ENCODE data around the gene MYH7.

DNA sequence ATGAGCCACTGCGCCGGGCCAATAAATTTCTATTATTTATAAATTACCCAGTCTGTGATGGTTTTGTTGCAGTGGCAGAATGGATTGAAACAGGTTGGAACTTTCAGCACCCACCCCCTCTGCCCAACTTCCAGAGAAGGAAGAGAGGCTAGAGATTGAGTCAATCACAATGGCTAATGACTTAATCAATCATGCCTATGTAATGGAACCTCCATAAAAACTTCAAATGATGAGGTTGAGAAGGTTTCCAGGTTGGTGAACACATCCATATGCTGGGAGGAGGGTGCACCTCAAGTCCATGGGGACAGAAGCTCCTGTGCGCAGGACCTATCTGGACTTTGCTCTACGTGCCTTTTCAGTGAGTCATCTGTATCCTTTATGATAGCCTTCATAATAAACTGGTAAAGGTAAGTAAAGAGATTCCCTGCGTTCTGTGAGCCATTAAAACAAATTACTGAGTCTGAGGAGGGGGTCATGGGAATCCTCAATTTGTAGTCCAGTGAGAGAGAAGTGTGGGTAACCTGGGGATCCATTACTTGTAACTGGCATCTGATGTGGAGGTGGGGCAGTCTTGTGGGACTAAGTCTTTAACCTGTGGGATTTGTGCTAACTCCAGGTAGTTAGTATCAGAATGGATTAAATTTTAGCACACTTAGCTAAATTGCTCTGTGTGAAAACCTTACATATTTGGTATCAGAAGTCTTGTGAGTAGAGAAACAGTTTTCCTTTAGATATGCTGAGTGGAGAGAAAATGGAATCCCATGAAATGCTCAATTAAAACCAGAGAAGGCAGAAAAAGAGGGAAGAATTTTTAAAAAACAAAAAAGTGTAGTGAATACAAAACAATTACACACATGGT, 22.4 kb upstream of the MYH7 start:
- TF ChIP-seq EZH2 (IDR thresholded peaks at IDR 0.05), result no peak
- no peak for TF ChIP-seq POLR2AphosphoS5 (IDR thresholded peaks at IDR 0.05; ENCODE audit: borderline replicate concordance, low read depth, low read length)

All from SK-N-MC (cell line).